Activated naive CD8-positive, alpha-beta T cell treated with anti-CD3 and anti-CD28 coated beads, Interleukin-2, amount 10 ng/mL, durations not matched to agents 7 days and 5 days (primary cell): ENCODE data around the gene ZNF804A. TPM values are rescaled to one million over a fixed set of nuclear protein-coding genes. Genes with fewer than 3 reads are reported as not detected.

ENCODE experiments used
- ATAC-seq: fragments of 150-1000 bp; cut with Tn5 transposase; one replicate; pipeline ENCODE4 v1.10.0; 2021; ENCODE audit warnings: low read depth, moderate library complexity
- POLR2A ChIA-PET: fragments of 350-600 bp; sonication (Branson Sonifier 250); formaldehyde crosslinking; loops from one replicate; lab custom pipeline; 2021; ENCODE audit warnings: antibody characterized with exemption; lab: Charles Lee
- DNase-seq: peaks from one replicate; pipeline ENCODE4 v3.0.0; 2021
- H3K27ac Mint-ChIP-seq: one replicate; pipeline ENCODE4 v1.8.0; 2022; ENCODE audit warnings: mild to moderate bottlenecking, mixed read lengths
- H3K27me3 Mint-ChIP-seq: one replicate; pipeline ENCODE4 v1.8.0; 2022; ENCODE audit warnings: mild to moderate bottlenecking, moderate library complexity, mixed read lengths
- H3K36me3 Mint-ChIP-seq: one replicate; pipeline ENCODE4 v1.8.0; 2021; ENCODE audit warnings: mild to moderate bottlenecking, mixed read lengths
- H3K4me1 Mint-ChIP-seq: one replicate; pipeline ENCODE4 v1.8.0; 2021; ENCODE audit warnings: mixed read lengths
- H3K4me3 Mint-ChIP-seq: one replicate; pipeline ENCODE4 v1.8.0; 2022; ENCODE audit warnings: mild to moderate bottlenecking, moderate library complexity, mixed read lengths
- H3K9me3 Mint-ChIP-seq: one replicate; pipeline ENCODE4 v1.8.0; 2021; ENCODE audit warnings: mixed read lengths
- total RNA-seq, 2 experiments: library from RNA; stranded (reverse); gene quantifications; one replicate each; pipeline ENCODE4 v1.2.3, GENCODE V29; 2021

ZNF804A gene
- total RNA-seq, 2 experiments from 2014 or later: 0.08 TPM; not detected in 1

DNA sequence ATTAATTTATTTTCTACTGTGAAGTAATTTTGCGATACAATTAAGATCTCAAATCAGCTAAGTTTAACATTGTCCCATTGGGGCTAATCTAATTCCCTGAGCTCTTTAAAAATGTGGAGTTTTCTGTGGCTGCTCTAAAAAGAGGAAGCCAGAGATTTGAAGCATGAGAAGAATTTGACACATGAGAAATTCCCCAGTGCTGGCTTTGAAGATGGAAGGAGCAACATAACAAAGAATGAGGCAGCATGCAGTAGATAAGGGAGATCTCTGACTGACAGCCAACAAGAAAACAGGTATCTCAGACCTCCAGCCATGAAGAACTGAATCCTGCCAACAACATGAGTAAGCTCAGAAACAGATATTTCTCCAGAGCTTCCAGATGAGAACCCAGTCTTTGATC, 308.4 kb downstream of the ZNF804A start:
- Mint-ChIP-seq H3K4me3 (no peak overlapping the region), H3K36me3 (no peaks in the 10 kb centered on the region), H3K4me1 (no peaks in the 10 kb centered on the region), H3K27me3 (no peaks in the 10 kb centered on the region), H3K27ac (no peak overlapping the region), H3K9me3 (peaks cover 3% of the 10 kb centered on the region)
- no peak for DNase-seq
- POLR2A ChIA-PET: no interaction called here
- ATAC-seq: no peak

DNA sequence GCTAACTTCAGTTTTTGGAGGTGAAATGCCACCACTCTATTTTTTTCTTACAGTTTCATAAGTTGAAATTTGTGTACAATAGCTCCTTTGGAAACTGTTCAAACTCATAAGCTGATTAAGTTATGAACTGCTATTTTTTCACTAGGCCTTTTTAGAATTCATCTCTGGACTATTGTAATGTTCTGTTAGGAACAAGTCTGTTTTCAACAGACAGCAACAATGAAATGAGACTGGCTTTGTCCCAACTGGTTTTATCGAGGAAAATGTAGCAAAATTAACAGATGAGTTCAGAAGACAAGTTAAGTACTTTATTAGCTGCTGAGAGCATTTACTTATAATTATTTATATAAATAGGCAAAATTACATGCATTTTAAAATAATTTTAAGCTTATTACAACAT, 310.6 kb downstream of the ZNF804A start:
- Mint-ChIP-seq H3K27ac (no peak overlapping the region), H3K4me1 (no peaks in the 10 kb centered on the region), H3K27me3 (no peaks in the 10 kb centered on the region), H3K4me3 (no peak overlapping the region), H3K36me3 (no peaks in the 10 kb centered on the region), H3K9me3 (peaks cover 3% of the 10 kb centered on the region)
- ATAC-seq: no peak
- POLR2A ChIA-PET: no interaction called here
- DNase-seq: no peak

DNA sequence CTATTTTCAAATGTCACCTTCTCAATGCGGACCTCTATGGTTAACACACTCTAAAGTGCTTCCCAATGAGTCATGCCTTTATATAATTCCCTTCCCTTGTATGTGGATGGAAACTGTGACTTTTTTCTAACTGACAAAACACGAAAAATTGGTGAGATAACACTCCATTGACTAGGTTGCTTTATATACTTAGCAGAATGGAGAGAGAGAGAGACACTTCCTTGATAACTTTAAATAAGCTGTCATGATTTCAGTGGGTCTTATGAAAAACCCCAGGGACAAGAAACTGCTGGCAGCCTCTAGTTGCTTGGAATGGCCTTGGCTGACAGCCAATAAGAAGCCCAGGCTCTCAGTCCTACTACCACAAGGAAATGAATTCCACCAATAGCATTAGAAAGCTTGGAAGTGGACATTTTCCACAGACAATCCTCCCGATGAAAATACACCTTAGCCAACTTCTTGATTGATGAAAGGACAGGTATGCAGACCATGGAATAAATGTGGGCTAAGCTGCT, 322.2 kb downstream of the ZNF804A start:
- no peaks in the 10 kb centered on the region for H3K36me3 Mint-ChIP-seq
- no peak for ATAC-seq
- H3K9me3 Mint-ChIP-seq: no peaks in the 10 kb centered on the region
- H3K4me3 Mint-ChIP-seq: no peak overlapping the region
- no peaks in the 10 kb centered on the region for H3K4me1 Mint-ChIP-seq
- no peak for DNase-seq
- no peaks in the 10 kb centered on the region for H3K27me3 Mint-ChIP-seq
- POLR2A ChIA-PET: no interaction called here
- H3K27ac Mint-ChIP-seq: no peak overlapping the region

DNA sequence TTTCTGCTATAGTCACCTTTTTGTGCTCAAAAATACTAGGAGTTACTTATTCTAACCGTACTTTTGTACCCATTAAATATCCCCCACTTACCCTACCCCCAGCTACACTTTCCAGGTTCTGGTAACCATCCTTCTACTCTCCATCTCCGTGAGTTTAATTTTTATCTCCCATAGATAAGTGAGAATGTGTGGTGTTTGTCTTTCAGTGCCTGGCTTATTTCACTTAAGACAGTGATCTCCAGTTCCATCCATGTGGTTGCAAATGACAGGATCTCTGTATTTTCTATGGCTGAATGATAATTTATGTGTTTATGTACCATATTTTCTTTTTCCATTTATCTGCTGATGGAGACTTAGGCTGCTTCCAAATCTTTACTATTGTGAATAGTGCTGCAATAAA, 323.3 kb downstream of the ZNF804A start:
- no peak for DNase-seq
- no peak for ATAC-seq

DNA sequence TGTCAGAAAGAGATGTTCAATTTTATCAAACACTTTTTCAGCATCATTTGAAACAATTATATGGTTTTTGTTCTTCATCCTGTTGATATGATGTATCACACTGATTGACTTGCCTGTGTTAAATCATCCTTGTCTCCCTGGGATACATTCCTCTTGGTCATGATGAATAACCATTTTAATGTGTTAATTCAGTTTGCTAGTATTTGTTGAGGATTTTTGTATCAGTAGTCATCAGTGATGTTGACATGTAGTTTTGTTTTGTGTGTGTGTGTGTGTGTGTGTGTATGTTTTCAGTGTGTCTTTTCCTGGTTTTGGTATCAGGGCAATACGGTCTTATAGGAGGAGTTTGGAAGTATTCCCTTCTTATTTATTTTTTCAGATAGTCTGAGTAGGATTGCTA, 325.4 kb downstream of the ZNF804A start:
- Mint-ChIP-seq H3K4me1 (no peaks in the 10 kb centered on the region), H3K27me3 (no peaks in the 10 kb centered on the region), H3K9me3 (peaks cover 5% of the 10 kb centered on the region), H3K4me3 (no peak overlapping the region), H3K36me3 (no peaks in the 10 kb centered on the region), H3K27ac (no peak overlapping the region)
- ATAC-seq (no peak), DNase-seq (no peak)
- POLR2A ChIA-PET: no interaction called here

More for the DNA sequence above, 323.3 kb downstream of the ZNF804A start:
- Mint-ChIP-seq H3K4me3 (no peak overlapping the region), H3K27me3 (no peaks in the 10 kb centered on the region), H3K36me3 (no peaks in the 10 kb centered on the region), H3K27ac (no peak overlapping the region), H3K9me3 (peaks cover 2% of the 10 kb centered on the region), H3K4me1 (no peaks in the 10 kb centered on the region)
- POLR2A ChIA-PET: no interaction called here

DNA sequence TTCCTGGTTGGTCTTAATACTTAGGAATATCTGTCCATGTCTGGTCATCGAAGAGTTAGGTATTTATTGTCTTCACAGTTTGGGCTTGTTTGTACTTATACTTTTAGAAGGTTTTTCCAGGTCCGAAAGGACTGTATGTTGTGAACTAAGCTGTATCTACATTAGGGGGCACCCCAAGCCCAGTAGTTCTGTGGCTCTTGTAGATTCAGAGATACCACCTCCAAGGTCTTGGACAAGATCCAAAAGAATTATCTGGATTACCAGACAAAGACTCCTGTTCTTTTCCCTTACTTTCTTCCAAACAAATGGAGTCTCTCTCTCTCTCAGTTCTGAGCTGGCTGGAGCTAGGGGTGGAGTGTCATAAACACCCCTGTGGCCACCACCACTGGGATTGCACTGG, 328.7 kb downstream of the ZNF804A start:
- H3K9me3 Mint-ChIP-seq: peaks cover 5% of the 10 kb centered on the region
- H3K36me3 Mint-ChIP-seq: no peaks in the 10 kb centered on the region
- no peak overlapping the region for H3K4me3 Mint-ChIP-seq
- H3K27ac Mint-ChIP-seq: no peak overlapping the region
- ATAC-seq (no peak), DNase-seq (no peak)
- POLR2A ChIA-PET: no interaction called here
- no peaks in the 10 kb centered on the region for H3K27me3 Mint-ChIP-seq
- H3K4me1 Mint-ChIP-seq: no peaks in the 10 kb centered on the region

DNA sequence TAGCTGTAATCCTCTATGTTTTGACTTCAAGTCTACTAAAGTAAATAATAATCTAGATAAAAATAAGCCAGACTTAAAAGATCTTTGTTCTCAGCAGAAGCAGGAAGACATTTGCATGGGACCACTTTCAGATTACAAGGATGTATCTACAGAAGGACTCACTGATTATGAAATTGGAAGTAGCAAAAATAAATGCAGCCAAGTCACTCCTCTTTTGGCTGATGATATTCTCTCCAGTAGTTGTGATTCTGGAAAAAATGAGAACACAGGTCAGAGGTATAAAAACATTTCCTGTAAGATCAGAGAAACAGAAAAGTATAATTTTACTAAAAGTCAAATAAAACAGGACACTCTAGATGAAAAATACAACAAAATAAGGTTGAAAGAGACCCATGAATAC, 338.4 kb downstream of the ZNF804A start:
- H3K27ac Mint-ChIP-seq: no peak overlapping the region
- no peaks in the 10 kb centered on the region for H3K36me3 Mint-ChIP-seq
- H3K27me3 Mint-ChIP-seq: no peaks in the 10 kb centered on the region
- no peak overlapping the region for H3K4me3 Mint-ChIP-seq
- POLR2A ChIA-PET: no interaction called here
- no peaks in the 10 kb centered on the region for H3K4me1 Mint-ChIP-seq
- no peak for ATAC-seq
- DNase-seq: no peak
- peaks cover 2% of the 10 kb centered on the region for H3K9me3 Mint-ChIP-seq

DNA sequence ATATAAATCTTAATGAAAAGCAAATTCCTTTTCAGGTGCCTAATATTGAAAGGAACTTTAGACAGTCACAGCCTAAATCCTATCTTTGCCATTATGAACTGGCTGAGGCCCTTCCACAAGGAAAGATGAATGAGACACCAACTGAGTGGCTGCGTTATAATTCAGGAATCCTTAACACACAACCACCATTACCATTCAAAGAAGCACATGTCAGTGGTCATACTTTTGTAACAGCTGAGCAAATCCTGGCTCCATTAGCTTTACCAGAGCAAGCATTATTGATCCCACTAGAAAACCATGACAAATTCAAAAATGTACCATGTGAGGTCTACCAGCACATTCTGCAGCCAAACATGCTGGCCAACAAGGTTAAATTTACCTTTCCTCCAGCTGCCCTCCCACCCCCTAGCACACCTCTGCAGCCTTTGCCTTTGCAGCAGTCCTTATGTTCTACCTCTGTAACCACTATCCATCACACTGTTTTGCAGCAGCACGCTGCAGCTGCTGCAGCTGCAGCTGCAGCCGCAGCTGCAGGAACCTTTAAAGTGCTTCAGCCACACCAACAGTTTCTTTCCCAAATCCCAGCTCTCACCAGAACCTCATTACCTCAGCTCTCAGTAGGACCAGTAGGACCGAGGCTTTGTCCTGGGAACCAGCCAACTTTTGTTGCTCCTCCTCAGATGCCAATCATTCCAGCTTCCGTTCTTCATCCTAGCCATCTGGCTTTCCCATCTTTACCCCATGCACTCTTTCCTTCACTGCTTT, 340.1 kb downstream of the ZNF804A start:
- no peak overlapping the region for H3K27ac Mint-ChIP-seq
- H3K4me3 Mint-ChIP-seq: no peak overlapping the region
- POLR2A ChIA-PET: no interaction called here
- ATAC-seq (no peak), DNase-seq (no peak)
- peaks cover 5% of the 10 kb centered on the region for H3K9me3 Mint-ChIP-seq
- H3K27me3 Mint-ChIP-seq: no peaks in the 10 kb centered on the region
- no peaks in the 10 kb centered on the region for H3K36me3 Mint-ChIP-seq
- H3K4me1 Mint-ChIP-seq: no peaks in the 10 kb centered on the region

DNA sequence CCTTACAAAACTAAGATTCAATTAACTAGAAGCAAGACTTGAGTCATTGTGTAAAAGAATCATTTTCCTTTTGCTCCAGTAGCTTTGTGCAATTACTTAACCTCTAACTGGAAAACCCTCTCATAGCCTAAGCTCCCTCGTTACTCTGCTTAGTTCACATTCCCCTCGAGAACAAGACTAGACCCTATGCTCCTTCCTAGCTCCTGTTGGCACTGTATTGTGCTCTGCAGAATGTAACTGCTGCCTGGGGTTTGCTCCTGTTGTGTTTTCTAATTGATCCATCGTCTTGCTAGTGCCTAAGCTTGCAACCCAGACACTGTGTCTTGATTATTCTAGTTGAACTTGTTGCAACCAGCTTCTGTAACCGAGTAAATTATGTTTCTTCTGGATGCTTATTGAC, 347.0 kb downstream of the ZNF804A start:
- Mint-ChIP-seq H3K27me3 (no peaks in the 10 kb centered on the region), H3K9me3 (peaks cover 5% of the 10 kb centered on the region), H3K27ac (no peak overlapping the region), H3K36me3 (no peaks in the 10 kb centered on the region), H3K4me1 (no peaks in the 10 kb centered on the region), H3K4me3 (no peak overlapping the region)
- DNase-seq (no peak), ATAC-seq (no peak)
- POLR2A ChIA-PET: no interaction called here

DNA sequence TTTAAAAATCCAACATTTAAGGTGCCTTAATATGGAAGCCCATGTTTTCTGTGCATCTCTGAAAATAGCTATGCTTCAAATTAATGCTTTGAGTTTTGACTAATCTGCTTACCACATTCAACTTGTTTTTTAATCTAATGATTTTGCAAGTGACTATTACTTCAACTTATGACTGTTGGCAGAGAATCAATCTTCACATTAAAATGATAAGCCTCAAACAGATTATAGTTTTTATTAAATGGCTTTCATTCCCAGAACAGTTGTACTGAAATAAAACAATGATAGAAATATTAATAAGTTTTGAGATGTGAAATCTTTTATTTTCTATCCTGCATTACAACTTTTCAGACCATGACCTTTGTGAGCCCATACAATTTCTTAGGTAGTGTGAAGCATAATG, 347.5 kb downstream of the ZNF804A start:
- ATAC-seq: no peak
- no peak for DNase-seq
- Mint-ChIP-seq H3K27ac (no peak overlapping the region), H3K27me3 (no peaks in the 10 kb centered on the region), H3K36me3 (no peaks in the 10 kb centered on the region), H3K9me3 (peaks cover 5% of the 10 kb centered on the region), H3K4me3 (no peak overlapping the region), H3K4me1 (no peaks in the 10 kb centered on the region)
- POLR2A ChIA-PET: no interaction called here

DNA sequence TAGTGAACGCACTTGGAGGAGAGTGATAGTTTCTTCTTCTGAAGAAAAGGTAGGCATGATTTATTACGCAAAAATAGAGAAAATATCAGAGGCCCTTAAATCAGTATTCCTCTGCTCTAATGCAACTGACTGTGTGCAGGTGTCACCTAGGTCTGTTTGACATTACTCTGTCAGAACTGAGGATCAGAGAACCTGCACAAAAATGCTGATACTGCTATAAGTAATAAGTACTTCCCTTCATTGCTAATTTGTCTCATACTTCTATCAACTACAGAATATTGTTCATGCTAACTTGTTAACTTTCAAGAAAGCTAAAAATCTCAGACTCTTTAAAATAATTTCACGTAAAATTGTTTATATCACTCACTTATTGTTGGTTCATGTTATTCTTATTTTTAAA, 358.5 kb downstream of the ZNF804A start:
- Mint-ChIP-seq H3K27ac (no peak overlapping the region), H3K27me3 (no peaks in the 10 kb centered on the region), H3K9me3 (no peaks in the 10 kb centered on the region), H3K4me1 (no peaks in the 10 kb centered on the region), H3K4me3 (no peak overlapping the region), H3K36me3 (no peaks in the 10 kb centered on the region)
- ATAC-seq (no peak), DNase-seq (no peak)
- POLR2A ChIA-PET: no interaction called here

DNA sequence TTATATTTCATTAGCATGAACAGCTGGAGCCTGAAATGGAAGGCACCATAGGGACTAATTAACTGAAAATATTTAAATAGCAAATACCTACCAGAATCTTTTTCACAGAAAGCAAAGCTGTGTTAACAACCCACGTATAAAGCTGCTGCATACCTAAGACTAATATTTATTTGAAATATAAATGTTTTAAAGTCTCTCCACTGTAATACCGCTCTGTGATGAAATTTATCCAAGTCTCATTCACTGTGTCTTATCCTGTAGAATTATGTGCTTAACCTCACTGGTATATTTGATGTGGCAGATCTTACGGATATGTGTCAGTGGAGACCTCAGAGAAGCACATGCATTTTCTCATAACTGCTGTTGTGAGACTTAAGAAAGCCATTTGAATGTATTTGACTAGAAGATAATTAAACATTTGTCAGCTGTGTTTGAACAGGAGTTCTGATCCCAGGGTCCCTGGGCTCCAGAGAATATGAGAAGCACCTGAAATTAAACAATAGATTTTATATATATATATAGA, 373.3 kb downstream of the ZNF804A start:
- DNase-seq (no peak), ATAC-seq (no peak)
- H3K27me3 Mint-ChIP-seq: no peaks in the 10 kb centered on the region
- H3K27ac Mint-ChIP-seq: no peak overlapping the region
- H3K36me3 Mint-ChIP-seq: no peaks in the 10 kb centered on the region
- no peaks in the 10 kb centered on the region for H3K4me1 Mint-ChIP-seq
- H3K9me3 Mint-ChIP-seq: peaks cover 3% of the 10 kb centered on the region
- H3K4me3 Mint-ChIP-seq: no peak overlapping the region
- POLR2A ChIA-PET: no interaction called here
